ENCODE data around the gene CCDC175. TPM values are rescaled to one million over a fixed set of nuclear protein-coding genes. Genes with fewer than 3 reads are reported as not detected.

CCDC175 gene
- total RNA-seq, 1 donor from 2014 or later: not detected

DNA sequence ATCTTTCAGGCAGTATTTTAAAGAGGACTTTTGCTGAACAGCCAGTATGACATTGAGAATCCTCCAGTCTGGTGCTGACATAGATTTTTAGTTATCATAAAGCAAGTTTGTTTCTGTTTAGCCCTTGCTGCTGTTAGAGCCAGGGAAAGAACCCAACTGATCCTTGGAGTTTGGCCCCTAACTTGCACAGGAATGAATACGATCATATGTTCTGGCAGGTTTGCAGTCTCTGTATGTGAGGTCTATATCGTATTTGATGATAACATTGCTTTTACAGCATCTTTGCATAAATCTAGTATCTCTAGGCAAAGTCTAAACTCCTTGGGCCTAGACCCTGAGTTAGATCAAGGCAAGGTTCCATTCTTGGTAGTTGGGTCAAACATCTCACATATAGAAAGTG is 4.3 kb upstream of the CCDC175 start:
- TF ChIP-seq, protein P1, sequence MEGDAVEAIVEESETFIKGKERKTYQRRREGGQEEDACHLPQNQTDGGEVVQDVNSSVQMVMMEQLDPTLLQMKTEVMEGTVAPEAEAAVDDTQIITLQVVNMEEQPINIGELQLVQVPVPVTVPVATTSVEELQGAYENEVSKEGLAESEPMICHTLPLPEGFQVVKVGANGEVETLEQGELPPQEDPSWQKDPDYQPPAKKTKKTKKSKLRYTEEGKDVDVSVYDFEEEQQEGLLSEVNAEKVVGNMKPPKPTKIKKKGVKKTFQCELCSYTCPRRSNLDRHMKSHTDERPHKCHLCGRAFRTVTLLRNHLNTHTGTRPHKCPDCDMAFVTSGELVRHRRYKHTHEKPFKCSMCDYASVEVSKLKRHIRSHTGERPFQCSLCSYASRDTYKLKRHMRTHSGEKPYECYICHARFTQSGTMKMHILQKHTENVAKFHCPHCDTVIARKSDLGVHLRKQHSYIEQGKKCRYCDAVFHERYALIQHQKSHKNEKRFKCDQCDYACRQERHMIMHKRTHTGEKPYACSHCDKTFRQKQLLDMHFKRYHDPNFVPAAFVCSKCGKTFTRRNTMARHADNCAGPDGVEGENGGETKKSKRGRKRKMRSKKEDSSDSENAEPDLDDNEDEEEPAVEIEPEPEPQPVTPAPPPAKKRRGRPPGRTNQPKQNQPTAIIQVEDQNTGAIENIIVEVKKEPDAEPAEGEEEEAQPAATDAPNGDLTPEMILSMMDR (conservative IDR thresholded peaks at IDR 0.05; ENCODE audit: low read depth, low read length): no peak
- H3K4me3 ChIP-seq (ENCODE audit: low read depth, low read length): no peak overlapping the region

DNA sequence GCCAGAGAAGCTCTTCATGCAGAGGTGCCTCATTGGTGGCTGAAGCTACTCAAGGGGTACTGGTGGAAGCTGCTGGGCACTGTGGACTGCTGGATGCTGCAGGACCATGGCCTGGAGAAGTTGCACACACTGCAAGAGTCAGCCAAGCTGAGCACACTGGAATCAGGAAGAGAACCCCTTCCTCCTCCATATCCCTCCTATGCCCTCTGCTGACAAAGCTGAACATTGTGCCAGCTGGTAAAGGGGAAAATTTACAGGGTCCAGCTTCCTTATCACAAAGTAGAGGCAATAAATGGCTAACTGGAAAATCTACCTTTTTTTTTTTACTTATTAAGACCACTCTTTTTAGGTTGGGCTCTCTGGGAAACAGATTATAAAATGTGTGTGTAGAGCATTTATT is 6.5 kb downstream of the CCDC175 start:
- no peak overlapping the region for H3K4me3 ChIP-seq (ENCODE audit: low read depth, low read length)
- DNase-seq (ENCODE audit: low read depth): no peak
- TF ChIP-seq, protein P1 (conservative IDR thresholded peaks at IDR 0.05; ENCODE audit: low read depth, low read length): peak; percentile 44

More for the DNA sequence above, 4.3 kb upstream of the CCDC175 start:
- no peak for DNase-seq (ENCODE audit: low read depth)

DNA sequence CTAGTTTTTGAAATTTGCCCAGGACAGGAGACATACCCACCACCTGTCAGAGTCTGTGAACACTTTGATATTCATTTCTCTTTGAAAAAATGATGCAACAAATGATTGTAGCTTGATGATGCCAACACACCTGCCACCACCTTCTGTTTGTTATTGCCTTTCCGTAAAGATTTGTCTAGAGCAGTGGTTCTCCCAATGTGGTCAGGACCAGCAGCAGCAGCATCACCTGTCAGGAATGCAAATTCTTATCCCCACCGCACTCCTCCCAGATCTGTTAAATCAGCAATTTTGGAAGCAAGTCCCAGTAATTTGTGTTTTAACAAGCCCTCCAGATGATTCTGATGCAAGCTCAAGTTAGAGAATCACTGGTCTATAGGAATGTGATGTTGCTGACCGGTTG is 9.9 kb downstream of the CCDC175 start:
- no peak overlapping the region for H3K4me3 ChIP-seq (ENCODE audit: low read depth, low read length)
- no peak for DNase-seq (ENCODE audit: low read depth)
- TF ChIP-seq, protein P1 (conservative IDR thresholded peaks at IDR 0.05; ENCODE audit: low read depth, low read length): no peak

DNA sequence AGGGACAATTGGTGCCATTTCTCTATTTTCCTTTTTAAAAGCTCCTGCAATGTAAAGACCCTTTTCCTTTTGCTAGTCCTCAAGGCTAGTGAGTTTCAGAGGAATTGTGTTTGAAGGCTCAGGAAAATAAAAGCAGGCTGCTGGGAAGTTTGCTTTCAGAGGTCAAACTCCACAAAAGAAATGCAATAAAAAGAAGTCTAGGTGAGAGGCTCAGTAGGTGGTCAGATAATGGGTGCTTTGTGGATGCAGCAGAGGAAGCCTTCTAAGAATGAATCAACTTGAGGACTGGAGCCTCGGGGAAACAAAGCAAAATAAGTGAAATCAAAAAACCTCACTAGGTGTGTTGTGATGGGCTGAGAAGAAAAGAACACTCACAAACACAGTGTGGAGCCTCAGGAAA is 10.3 kb downstream of the CCDC175 start:
- TF ChIP-seq, protein P1 (conservative IDR thresholded peaks at IDR 0.05; ENCODE audit: low read depth, low read length): no peak
- DNase-seq (ENCODE audit: low read depth): no peak
- H3K4me3 ChIP-seq (ENCODE audit: low read depth, low read length): no peak overlapping the region

DNA sequence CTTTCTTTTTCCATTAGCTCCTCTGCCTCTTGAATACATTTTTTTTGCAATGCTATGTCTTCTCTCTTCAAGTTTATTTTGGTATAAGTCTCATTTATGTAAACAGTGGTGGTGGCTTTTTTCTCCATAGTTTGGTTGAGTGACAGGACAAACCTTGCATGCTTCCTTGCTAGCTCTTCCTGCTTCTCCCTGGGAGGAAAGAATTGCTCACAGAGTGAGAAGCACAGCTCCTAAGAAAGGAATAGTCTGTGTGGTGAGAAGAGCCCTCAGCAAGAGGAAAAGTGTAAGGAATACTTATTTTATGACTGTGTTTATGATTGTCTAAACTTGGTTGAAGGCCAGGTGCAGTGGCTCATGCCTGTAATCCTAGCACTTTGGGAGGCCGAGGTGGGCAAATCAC is 11.5 kb downstream of the CCDC175 start:
- TF ChIP-seq, protein P1 (conservative IDR thresholded peaks at IDR 0.05; ENCODE audit: low read depth, low read length): no peak
- H3K4me3 ChIP-seq (ENCODE audit: low read depth, low read length): no peak overlapping the region
- DNase-seq (ENCODE audit: low read depth): no peak

DNA sequence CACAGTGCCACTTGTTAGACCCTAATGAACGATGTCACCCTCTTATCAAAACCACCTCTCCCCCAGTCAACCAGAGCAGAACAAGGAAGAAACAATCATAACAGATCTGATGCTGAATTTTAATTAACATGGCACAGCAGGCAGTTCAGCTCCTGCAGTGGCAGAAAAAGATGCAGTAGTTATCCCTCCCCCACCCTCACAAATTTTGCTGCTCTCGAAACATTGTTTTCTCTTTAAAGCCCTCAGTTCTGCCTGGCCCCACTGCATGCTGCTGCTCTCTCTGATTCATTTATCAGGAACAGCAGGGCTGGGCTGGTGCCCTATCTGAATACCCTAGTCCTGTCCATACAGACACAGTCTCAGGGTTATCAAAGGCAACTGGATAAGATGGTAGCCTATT is 12.2 kb downstream of the CCDC175 start:
- H3K4me3 ChIP-seq (ENCODE audit: low read depth, low read length): no peak overlapping the region
- DNase-seq (ENCODE audit: low read depth): no peak
- TF ChIP-seq, protein P1 (conservative IDR thresholded peaks at IDR 0.05; ENCODE audit: low read depth, low read length): no peak

DNA sequence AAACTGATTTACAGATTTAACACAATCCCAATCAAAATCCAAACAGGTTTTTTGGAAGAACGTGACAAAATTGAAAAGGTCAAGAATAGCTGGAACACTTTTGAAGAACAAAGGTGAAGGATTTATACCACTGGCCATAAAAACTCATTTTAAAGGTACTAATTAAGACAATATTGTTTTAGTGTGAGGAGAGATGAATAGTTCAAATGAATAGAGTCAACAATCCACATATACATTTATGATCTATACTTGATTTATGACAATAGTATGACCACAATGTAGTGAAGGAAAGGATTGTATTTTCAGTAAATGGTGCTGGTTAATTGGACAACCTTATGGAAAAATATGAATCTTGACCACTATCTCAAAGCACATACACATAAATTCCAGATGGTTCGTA is 29.3 kb downstream of the CCDC175 start:
- DNase-seq (ENCODE audit: low read depth): no peak
- no peak overlapping the region for H3K4me3 ChIP-seq (ENCODE audit: low read depth, low read length)
- TF ChIP-seq, protein P1 (conservative IDR thresholded peaks at IDR 0.05; ENCODE audit: low read depth, low read length): no peak
